HG03571 (cell line): ENCODE results near the gene INPP5D.

ENCODE experiments used
- ATAC-seq: cut with Tn5 transposase; IDR thresholded peaks from one replicate; pipeline ENCODE4 v1.9.1; 2021; ENCODE audit not compliant: unreplicated experiment

INPP5D gene

DNA sequence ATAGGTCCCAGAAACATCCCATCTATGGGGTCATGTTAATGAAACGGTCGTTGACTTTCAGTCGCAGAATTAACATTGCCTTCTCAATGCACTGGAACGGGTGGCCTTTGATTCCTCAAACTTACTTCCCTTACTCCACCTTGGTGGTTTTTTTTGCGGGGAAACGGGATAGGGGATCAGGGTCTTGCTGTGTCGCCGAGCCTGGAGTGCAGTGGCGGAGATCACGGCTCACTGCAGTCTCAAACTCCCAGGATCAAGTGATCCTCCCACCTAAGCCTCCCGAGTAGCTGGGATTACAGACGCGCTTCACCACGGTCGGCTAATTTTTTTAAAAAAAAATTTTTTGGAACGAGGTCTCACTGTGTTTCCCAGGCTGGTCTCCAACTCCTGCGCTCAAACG is 192.1 kb downstream of the INPP5D start:
- ATAC-seq: no peak

DNA sequence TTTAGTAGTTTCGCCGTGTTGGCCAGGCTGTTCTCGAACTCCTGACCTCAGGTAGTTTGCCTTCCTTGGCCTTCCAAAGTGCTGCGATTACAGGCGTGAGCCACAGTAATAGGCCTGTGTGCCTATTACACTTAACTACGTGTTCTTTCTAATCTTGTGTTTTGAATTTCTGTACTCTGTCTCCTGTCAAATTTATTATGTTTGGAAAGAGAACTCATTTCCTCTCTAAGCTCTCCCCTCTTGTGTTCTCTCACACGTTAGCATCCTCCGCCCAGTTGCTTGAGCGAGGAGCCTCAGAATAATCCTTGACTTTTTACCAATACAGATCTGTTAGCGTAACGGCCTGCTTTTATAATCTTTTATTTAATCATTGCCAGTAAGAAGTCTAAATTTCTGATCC is 195.0 kb downstream of the INPP5D start:
- ATAC-seq: no peak

DNA sequence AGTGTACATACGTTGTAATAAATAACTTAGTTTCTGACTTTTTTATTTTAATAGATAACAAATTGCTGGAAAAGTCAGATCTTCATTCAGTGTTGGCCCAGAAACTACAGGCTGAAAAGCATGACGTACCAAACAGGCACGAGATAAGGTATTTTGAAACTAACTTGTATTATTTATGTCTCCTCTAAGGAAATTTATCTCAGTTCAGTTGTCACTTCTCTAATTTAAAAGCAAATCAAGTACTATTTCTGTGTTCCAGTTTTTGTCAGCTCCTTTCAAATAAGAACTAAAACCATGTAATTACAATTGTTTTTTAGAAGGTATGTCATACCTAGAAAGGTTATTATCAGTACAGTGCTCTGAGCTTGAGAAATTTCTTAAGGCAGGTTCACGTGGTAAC is 195.9 kb downstream of the INPP5D start:
- no peak for ATAC-seq
